Astrocyte (in vitro differentiated cells and primary cell): Measurements from ENCODE around the gene BLTP3B. TPM values are rescaled to one million over a fixed set of nuclear protein-coding genes. Genes with fewer than 3 reads are reported as not detected.

ENCODE experiments used
- DNase-seq: peaks from one replicate; pipeline ENCODE4 v3.0.0-alpha.2; 2010; ENCODE audit warnings: low read depth
- FAIRE-seq: peaks from 2 replicates; lab custom pipeline; 2011; peaks lifted over from hg19 to GRCh38; lab: Jason Lieb, UNC
- H2AFZ ChIP-seq: 2 replicates; pipeline ENCODE4 v1.6.0; 2012; ENCODE audit warnings: low read depth, low read length, inconsistent platforms
- H3K27ac ChIP-seq: 2 replicates; pipeline ENCODE4 v1.5.1; 2011; ENCODE audit warnings: low read depth, low read length, inconsistent platforms
- H3K27me3 ChIP-seq: 2 replicates; pipeline ENCODE4 v1.6.0; 2011; ENCODE audit warnings: low read length, inconsistent platforms; ENCODE audit not compliant: insufficient read depth
- H3K36me3 ChIP-seq: 2 replicates; pipeline ENCODE4 v1.5.1; 2011; ENCODE audit warnings: low read length, inconsistent platforms; ENCODE audit not compliant: insufficient read depth
- H3K4me1 ChIP-seq: 2 replicates; pipeline ENCODE4 v1.5.1; 2011; ENCODE audit warnings: low read length, inconsistent platforms; ENCODE audit not compliant: insufficient read depth
- H3K4me2 ChIP-seq: 2 replicates; pipeline ENCODE4 v1.6.0; 2012; ENCODE audit warnings: low read length, inconsistent platforms
- H3K4me3 ChIP-seq: 2 replicates; pipeline ENCODE4 v1.5.1; 2011; ENCODE audit warnings: low read depth, mild to moderate bottlenecking, low read length, inconsistent platforms; ENCODE audit not compliant: insufficient read depth
- H3K79me2 ChIP-seq: 2 replicates; pipeline ENCODE4 v1.6.0; 2012; ENCODE audit warnings: mild to moderate bottlenecking, low read length, inconsistent platforms; ENCODE audit not compliant: insufficient read depth
- H3K9ac ChIP-seq: 2 replicates; pipeline ENCODE4 v1.6.0; 2012; ENCODE audit warnings: mild to moderate bottlenecking, low read length, inconsistent platforms
- H3K9me3 ChIP-seq: 2 replicates; pipeline ENCODE4 v1.5.1; 2012; ENCODE audit warnings: low read depth, mild to moderate bottlenecking, low read length, inconsistent platforms; ENCODE audit not compliant: insufficient read depth
- H4K20me1 ChIP-seq: 2 replicates; pipeline ENCODE4 v1.6.0; 2012; ENCODE audit warnings: low read length, inconsistent platforms; ENCODE audit not compliant: insufficient read depth
- H3K27ac Mint-ChIP-seq: one replicate; pipeline ENCODE4 v1.8.0; 2021; ENCODE audit warnings: mild to moderate bottlenecking, mixed read lengths; ENCODE audit not compliant: unreplicated experiment
- H3K27me3 Mint-ChIP-seq: one replicate; pipeline ENCODE4 v1.8.0; 2021; ENCODE audit warnings: low read depth, mixed read lengths; ENCODE audit not compliant: unreplicated experiment
- H3K36me3 Mint-ChIP-seq: one replicate; pipeline ENCODE4 v1.8.0; 2021; ENCODE audit warnings: low read depth, mixed read lengths; ENCODE audit not compliant: unreplicated experiment
- H3K4me1 Mint-ChIP-seq: one replicate; pipeline ENCODE4 v1.8.0; 2021; ENCODE audit warnings: low read depth, mixed read lengths; ENCODE audit not compliant: unreplicated experiment
- H3K4me3 Mint-ChIP-seq: one replicate; pipeline ENCODE4 v1.8.0; 2021; ENCODE audit warnings: mild to moderate bottlenecking, moderate library complexity, mixed read lengths; ENCODE audit not compliant: unreplicated experiment
- H3K9me3 Mint-ChIP-seq: one replicate; pipeline ENCODE4 v1.8.0; 2021; ENCODE audit warnings: mild to moderate bottlenecking, mixed read lengths; ENCODE audit not compliant: unreplicated experiment
- CTCF ChIP-seq: IDR thresholded peaks from 2 replicates; pipeline ENCODE4 v1.5.1; 2011; ENCODE audit warnings: low read depth, mild to moderate bottlenecking, inconsistent platforms, low read length, moderate library complexity; ENCODE audit not compliant: insufficient read depth
- EZH2 ChIP-seq: IDR thresholded peaks from 2 replicates; pipeline ENCODE4 v1.6.1; 2012; ENCODE audit warnings: mild to moderate bottlenecking, low read length, inconsistent platforms; ENCODE audit not compliant: insufficient read depth
- total RNA-seq: library from RNA; stranded (reverse); gene quantifications from 2 replicates; pipeline ENCODE4 v1.2.1, GENCODE V29; 2021

BLTP3B gene
- total RNA-seq, 1 donor from 2014 or later = 13.3 TPM

- Histone ChIP-seq H3K27me3 (no peaks in the 10 kb centered on the region), H3K36me3 (no peaks in the 10 kb centered on the region), H3K9ac (no peak overlapping the region), H2AFZ (no peak overlapping the region), H3K79me2 (no peaks in the 10 kb centered on the region), H3K27ac (no peak overlapping the region), H3K4me3 (no peak overlapping the region), H3K4me2 (no peak overlapping the region), H3K4me1 (no peaks in the 10 kb centered on the region), H3K9me3 (no peaks in the 10 kb centered on the region), H4K20me1 (no peaks in the 10 kb centered on the region)
- TF ChIP-seq EZH2 (no peak), CTCF (no peak)
- no peak overlapping the region for H3K4me3 Mint-ChIP-seq
- no peaks in the 10 kb centered on the region for H3K36me3 Mint-ChIP-seq
- no peak for DNase-seq
- no peaks in the 10 kb centered on the region for H3K9me3 Mint-ChIP-seq
- no peak for FAIRE-seq
- H3K27ac Mint-ChIP-seq = no peak overlapping the region
- H3K27me3 Mint-ChIP-seq = peaks cover 12% of the 10 kb centered on the region
- no peaks in the 10 kb centered on the region for H3K4me1 Mint-ChIP-seq
Observed at GRCh38 chr12:100174495-100174894, 31.8 kb upstream of the BLTP3B start.

- H3K4me2 ChIP-seq = no peak overlapping the region
- no peaks in the 10 kb centered on the region for H3K9me3 ChIP-seq
- H3K27me3 ChIP-seq = no peaks in the 10 kb centered on the region
- H3K79me2 ChIP-seq = no peaks in the 10 kb centered on the region
- no peaks in the 10 kb centered on the region for H3K4me1 ChIP-seq
- H4K20me1 ChIP-seq = no peaks in the 10 kb centered on the region
- Mint-ChIP-seq H3K36me3 (no peaks in the 10 kb centered on the region), H3K27ac (no peak overlapping the region), H3K4me3 (no peak overlapping the region), H3K9me3 (no peaks in the 10 kb centered on the region), H3K27me3 (peaks cover 14% of the 10 kb centered on the region), H3K4me1 (no peaks in the 10 kb centered on the region)
- H3K27ac ChIP-seq = no peak overlapping the region
- no peaks in the 10 kb centered on the region for H3K36me3 ChIP-seq
- H2AFZ ChIP-seq = no peak overlapping the region
- FAIRE-seq = no peak
- TF ChIP-seq CTCF = no peak
- no peak for TF ChIP-seq EZH2
- DNase-seq = no peak
- no peak overlapping the region for H3K9ac ChIP-seq
- H3K4me3 ChIP-seq = no peak overlapping the region
Observed at GRCh38 chr12:100173111-100173510, 30.4 kb upstream of the BLTP3B start.

- Mint-ChIP-seq H3K27ac (no peak overlapping the region), H3K4me1 (no peaks in the 10 kb centered on the region), H3K4me3 (no peak overlapping the region), H3K36me3 (no peaks in the 10 kb centered on the region), H3K9me3 (no peaks in the 10 kb centered on the region), H3K27me3 (peaks cover 17% of the 10 kb centered on the region)
- Histone ChIP-seq H3K79me2 (no peaks in the 10 kb centered on the region), H3K4me2 (no peak overlapping the region), H3K4me3 (no peak overlapping the region), H3K4me1 (no peaks in the 10 kb centered on the region), H4K20me1 (no peaks in the 10 kb centered on the region), H3K27me3 (no peaks in the 10 kb centered on the region), H3K27ac (no peak overlapping the region), H3K36me3 (no peaks in the 10 kb centered on the region), H3K9ac (no peak overlapping the region), H3K9me3 (no peaks in the 10 kb centered on the region), H2AFZ (no peak overlapping the region)
- DNase-seq (no peak), FAIRE-seq (no peak)
- TF ChIP-seq EZH2 = no peak
- TF ChIP-seq CTCF = no peak
Observed at GRCh38 chr12:100171248-100171647, 28.6 kb upstream of the BLTP3B start.
